GM12878 (cell line): Measurements from ENCODE around the gene FCGBP. TPM values are rescaled to one million over a fixed set of nuclear protein-coding genes. Genes with fewer than 3 reads are reported as not detected.
A peak's percentile ranks its signal among the peaks of the same experiment; 100 is the strongest.
"Not testable (repeated sequence)": the region's sequence is repeated elsewhere in the genome, so short reads cannot be mapped to it uniquely, and the experiment has no call there.

Experiments used
- ATAC-seq: fragments of 200-7000 bp; cut with Tn5 transposase; 3 replicates; pipeline ENCODE4 v1.9.1; 2020; ENCODE audit warnings: mild to moderate bottlenecking, moderate library complexity
- BruUV-seq: library from RNA; stranded (reverse); fragments of 400-500 nt; replicated peaks from 2 replicates; lab custom pipeline; 2021; lab: Mats Ljungman, UMichigan
- CTCF ChIA-PET: fragments of 300-600 bp; sonication (Branson Sonifier 250); formaldehyde crosslinking; extraction: SDS; loops from one replicate; lab custom pipeline; 2021; ENCODE audit warnings: inconsistent platforms; lab: Yijun Ruan, JAX
- POLR2A ChIA-PET: fragments of 350-600 bp; formaldehyde crosslinking; extraction: SDS; loops from one replicate; lab custom pipeline; 2021; ENCODE audit warnings: inconsistent platforms; lab: Charles Lee
- RAD21 ChIA-PET: fragments of 300-600 bp; sonication (Branson Sonifier 250); formaldehyde crosslinking; loops from one replicate; lab custom pipeline; 2023; ENCODE audit warnings: antibody characterized with exemption; ENCODE audit not compliant: unreplicated experiment; lab: Charles Lee
- SMC1A ChIA-PET: fragments of 300-600 bp; sonication (Branson Sonifier 250); formaldehyde crosslinking; loops from one replicate; lab custom pipeline; 2023; ENCODE audit not compliant: unreplicated experiment, uncharacterized antibody; lab: Charles Lee
- DNase-seq: peaks from one replicate; pipeline ENCODE4 v3.0.0-alpha.2; 2011; ENCODE audit warnings: low read depth, low spot score
- FAIRE-seq: peaks from 3 replicates; lab custom pipeline; 2011; peaks lifted over from hg19 to GRCh38; lab: Jason Lieb, UNC
- H2AFZ ChIP-seq: 2 replicates; pipeline ENCODE4 v1.6.0; 2011; ENCODE audit warnings: low read depth, low read length, control low read depth; ENCODE audit not compliant: control insufficient read depth
- H3K27ac ChIP-seq: 2 replicates; pipeline ENCODE4 v1.5.1; 2011; ENCODE audit warnings: control low read depth; ENCODE audit not compliant: control insufficient read depth, insufficient read depth
- H3K27me3 ChIP-seq, 2 experiments: replicated peaks in 1 of 2; 2 replicates each; pipeline versions ENCODE4 v1.6.0 to v1.6.1; 2011; ENCODE audit warnings: low read length in 1 of 2; ENCODE audit not compliant: control insufficient read depth in 2 of 2, insufficient read depth in 2 of 2
- H3K36me3 ChIP-seq, 2 experiments: 2 replicates each; pipeline ENCODE4 v1.5.1; 2011; ENCODE audit warnings: low read length in 1 of 2; ENCODE audit not compliant: control insufficient read depth in 2 of 2, insufficient read depth in 2 of 2
- H3K4me1 ChIP-seq: 2 replicates; pipeline ENCODE4 v1.6.1; 2011; ENCODE audit warnings: mild to moderate bottlenecking, low read length, moderate library complexity, mixed read lengths; ENCODE audit not compliant: control insufficient read depth, insufficient read depth
- H3K4me2 ChIP-seq: 2 replicates; pipeline ENCODE4 v1.6.0; 2011; ENCODE audit warnings: control low read depth; ENCODE audit not compliant: control insufficient read depth, insufficient read depth
- H3K4me3 ChIP-seq: fragments of 200-600 bp; sonication (generic); 2 replicates; pipeline ENCODE4 v1.5.1; 2016
- H3K79me2 ChIP-seq: 2 replicates; pipeline ENCODE4 v1.6.0; 2011; ENCODE audit warnings: low read length; ENCODE audit not compliant: control insufficient read depth, insufficient read depth
- H3K9ac ChIP-seq: 2 replicates; pipeline ENCODE4 v1.8.0; 2011; ENCODE audit warnings: low read length, control low read depth, mixed read lengths; ENCODE audit not compliant: control insufficient read depth, insufficient read depth
- H3K9me3 ChIP-seq: replicated peaks from 3 replicates; pipeline ENCODE4 v1.5.1; 2011; ENCODE audit warnings: mild to moderate bottlenecking, low read length; ENCODE audit not compliant: control insufficient read depth, insufficient read depth
- H4K20me1 ChIP-seq: 2 replicates; pipeline ENCODE4 v1.6.0; 2011; ENCODE audit not compliant: control insufficient read depth, insufficient read depth
- SRF ChIP-seq, 2 experiments: IDR thresholded peaks; 2 replicates each; pipeline ENCODE4 v1.6.1; 2011; ENCODE audit warnings: low read depth in 2 of 2, low read length in 2 of 2, mild to moderate bottlenecking in 1 of 2, moderate library complexity in 1 of 2
- WGBS: methylation state at CpG from one replicate; pipeline ENCODE4 v1.1.6; 2016; ENCODE audit warnings: low lambda C conversion rate; ENCODE audit not compliant: insufficient replicate concordance, insufficient coverage; ENCODE audit errors: missing lambda C conversion rate; 5-methylcytosine and 5-hydroxymethylcytosine counted together
- in situ Hi-C: fragments of 300-500 bp; cut with MboI; formaldehyde crosslinking; loops from 9 replicates; pipeline ENCODE4 v1.14.3; 2018; ENCODE audit warnings: mixed read lengths
- intact Hi-C: fragments of 100-400 bp; cut with micrococcal nuclease; formaldehyde crosslinking; loops from one replicate; pipeline ENCODE4 v1.14.2; 2022; ENCODE audit not compliant: unreplicated experiment
- polyA plus RNA-seq, 11 experiments: library from polyadenylated mRNA; depleted of rRNA in 4 of 11; unstranded in 6 of 11; stranded (reverse) in 5 of 11; fragments of >200 nt; fragmentation: Nextera tagmentation in 4 of 11; fragmentation: Illumina TruSeq in 1 of 11; extraction: Ambion mirVana in 4 of 11; extraction: Trizol in 1 of 11; gene quantifications; 1 replicate in 1 of 11; 2 replicates in 10 of 11; pipeline versions ENCODE4 v1.2.1 to v1.2.3, GENCODE V29; 2011 to 2016; ENCODE audit warnings: inconsistent platforms in 2 of 11, missing spikeins in 2 of 11, low read depth in 1 of 11
- total RNA-seq, 4 experiments: library from RNA; depleted of rRNA in 3 of 4; stranded (reverse); fragments of >200 nt in 3 of 4; fragmentation: Illumina TruSeq in 1 of 4; extraction: Trizol in 1 of 4; gene quantifications; 2 replicates each; pipeline versions ENCODE4 v1.2.1 to v1.2.3, GENCODE V29; 2013 to 2021
- TF ChIP-seq, protein P1 (sequence below): fragments of 450-650 bp; IDR thresholded peaks from 2 replicates; pipeline ENCODE4 v1.6.1; 2018; ENCODE audit warnings: borderline replicate concordance, mild to moderate bottlenecking; ENCODE audit not compliant: partially characterized antibody

The FCGBP gene
- total and polyA plus RNA-seq, 10 of the 15 experiments (the other 5 are each of a cell fraction or from before 2014, with no cell fraction given): 0.02 to 3.2 (median 0.37) TPM; not detected in 2

DNA sequence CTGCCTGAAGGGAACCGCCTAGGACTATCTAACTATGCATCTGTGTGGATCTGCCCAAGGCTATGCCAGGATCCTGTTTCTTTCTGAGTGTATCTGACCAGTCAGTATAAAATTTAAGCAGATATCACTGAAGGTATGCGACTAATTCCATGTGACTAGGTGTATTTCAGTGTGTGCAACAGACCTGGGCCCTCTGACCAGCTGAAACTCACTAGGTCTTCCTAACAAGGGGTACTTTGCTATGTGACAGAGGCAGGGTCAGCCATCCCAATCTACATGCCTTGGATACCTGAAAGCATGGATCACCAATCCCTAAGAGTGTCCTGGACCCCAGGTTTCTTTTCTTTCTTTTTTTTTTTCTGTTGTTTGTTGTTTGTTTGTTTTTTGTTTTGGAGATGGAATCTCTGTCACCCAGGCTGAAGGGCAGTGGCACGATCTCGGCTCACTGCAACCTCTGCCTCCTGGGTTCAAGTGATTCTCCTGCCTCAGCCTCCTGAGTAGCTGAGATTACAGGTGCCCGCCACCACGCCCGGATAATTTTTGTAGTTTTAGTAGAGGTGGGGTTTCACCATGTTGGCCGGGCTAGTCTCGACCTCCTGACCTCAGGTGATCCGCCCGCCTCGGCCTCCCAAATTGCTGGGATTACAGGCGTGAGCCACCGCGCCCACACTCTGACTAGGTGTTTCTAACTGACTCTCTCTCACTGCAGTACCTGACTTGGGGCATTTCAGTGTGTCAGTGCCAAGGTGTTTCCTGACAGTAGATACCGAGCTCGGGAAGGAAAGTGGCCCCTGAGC is 43.5 kb downstream of the FCGBP start:
- 48% methylated on average over 17 of the region's 17 CpGs for WGBS
- DNase-seq (no peak), ATAC-seq (no peak), FAIRE-seq (no peak)
- in situ Hi-C loops (no loop called here), intact Hi-C loops (loop anchor here (10.0 kb wide), 1 partner anchor 84 kb away; the partner anchor contains the start of gene PSMC4)
- no peaks in the 10 kb centered on the region for H3K36me3 ChIP-seq
- no peak overlapping the region for H3K4me3 ChIP-seq
- BruUV-seq: no TSS peak
- ChIA-PET SMC1A (interaction anchor here (1.1 kb wide), 1 partner anchor 80 kb away, joined by 3 read pairs; the partner anchor contains the start of gene PSMC4), RAD21 (no interaction called here), POLR2A (no interaction called here)
- no peaks in the 10 kb centered on the region for H3K79me2 ChIP-seq
- no peaks in the 10 kb centered on the region for H3K9me3 ChIP-seq
- no peaks in the 10 kb centered on the region for H3K4me1 ChIP-seq
- H2AFZ ChIP-seq: no peak overlapping the region
- H3K27me3 ChIP-seq: no peaks in the 10 kb centered on the region; a peak in 1 of 4 replicates
- H3K4me2 ChIP-seq: no peak overlapping the region
- H3K27ac ChIP-seq: no peak overlapping the region
- TF ChIP-seq, protein P1, sequence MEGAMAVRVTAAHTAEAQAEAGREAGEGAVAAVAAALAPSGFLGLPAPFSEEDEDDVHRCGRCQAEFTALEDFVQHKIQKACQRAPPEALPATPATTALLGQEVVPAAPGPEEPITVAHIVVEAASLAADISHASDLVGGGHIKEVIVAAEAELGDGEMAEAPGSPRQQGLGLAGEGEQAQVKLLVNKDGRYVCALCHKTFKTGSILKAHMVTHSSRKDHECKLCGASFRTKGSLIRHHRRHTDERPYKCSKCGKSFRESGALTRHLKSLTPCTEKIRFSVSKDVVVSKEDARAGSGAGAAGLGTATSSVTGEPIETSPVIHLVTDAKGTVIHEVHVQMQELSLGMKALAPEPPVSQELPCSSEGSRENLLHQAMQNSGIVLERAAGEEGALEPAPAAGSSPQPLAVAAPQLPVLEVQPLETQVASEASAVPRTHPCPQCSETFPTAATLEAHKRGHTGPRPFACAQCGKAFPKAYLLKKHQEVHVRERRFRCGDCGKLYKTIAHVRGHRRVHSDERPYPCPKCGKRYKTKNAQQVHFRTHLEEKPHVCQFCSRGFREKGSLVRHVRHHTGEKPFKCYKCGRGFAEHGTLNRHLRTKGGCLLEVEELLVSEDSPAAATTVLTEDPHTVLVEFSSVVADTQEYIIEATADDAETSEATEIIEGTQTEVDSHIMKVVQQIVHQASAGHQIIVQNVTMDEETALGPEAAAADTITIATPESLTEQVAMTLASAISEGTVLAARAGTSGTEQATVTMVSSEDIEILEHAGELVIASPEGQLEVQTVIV: peak; percentile 23
- TF ChIP-seq SRF (IDR thresholded peaks at IDR 0.05; ENCODE audit: low read depth in 2 of 2, low read length in 2 of 2): no peak
- TF ChIP-seq, all 136 proteins: peak for 1
- CTCF ChIA-PET: interaction anchor here (0.9 kb wide), 1 partner anchor 79 kb away, joined by 4 read pairs; no protein-coding TSS in a partner anchor
- Histone ChIP-seq H3K9ac (no peak overlapping the region), H4K20me1 (no peaks in the 10 kb centered on the region)

DNA sequence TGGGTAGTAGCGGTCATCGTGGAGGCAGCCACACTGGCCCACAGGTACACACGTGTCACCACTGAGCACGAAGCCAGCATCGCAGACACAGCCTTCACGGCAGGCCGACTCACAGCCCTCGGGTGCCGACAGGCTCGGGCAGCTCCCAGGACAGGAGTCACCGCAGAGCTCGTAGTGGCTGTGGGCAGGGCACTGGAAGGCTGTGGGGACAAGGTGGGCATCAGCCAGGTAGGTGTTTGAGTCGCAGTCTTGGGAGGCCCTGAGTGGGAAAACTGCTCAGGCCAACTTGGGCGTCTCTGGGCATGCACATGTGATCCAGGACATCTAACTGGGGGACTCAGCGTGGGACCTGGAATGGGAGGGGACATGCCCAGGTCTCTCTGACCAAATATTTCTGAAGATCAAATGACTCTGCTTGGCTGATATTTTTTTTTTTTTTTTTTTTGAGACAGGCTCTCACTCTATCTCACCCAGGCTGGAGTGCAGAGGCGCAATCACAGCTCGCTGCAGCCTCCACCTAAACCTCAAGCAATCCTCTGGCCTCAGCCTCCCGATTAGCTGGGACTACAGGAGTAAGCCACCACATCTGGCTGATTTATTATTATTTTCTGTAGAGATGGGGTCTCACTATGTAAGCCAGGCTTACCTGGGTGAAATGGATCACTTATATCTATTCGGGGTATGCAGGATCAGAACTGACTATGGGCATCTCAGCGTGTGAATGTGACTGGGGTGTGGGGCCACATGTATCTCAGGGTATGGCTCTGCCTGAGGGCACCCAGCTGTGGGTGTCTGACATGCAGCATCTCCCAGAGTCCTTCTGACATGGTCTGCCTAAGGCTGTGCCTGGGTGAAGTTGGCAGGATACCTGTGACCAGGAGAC is 44.3 kb downstream of the FCGBP start:
- RAD21 ChIA-PET, FAIRE-seq, H3K27ac ChIP-seq, H3K4me2 ChIP-seq, H2AFZ ChIP-seq, ATAC-seq, DNase-seq, BruUV-seq, H3K4me3 ChIP-seq, H4K20me1 ChIP-seq, in situ Hi-C loops, H3K9ac ChIP-seq, POLR2A ChIA-PET, H3K27me3 ChIP-seq, H3K79me2 ChIP-seq, H3K36me3 ChIP-seq, H3K9me3 ChIP-seq, H3K4me1 ChIP-seq: not testable (repeated sequence)
- ChIA-PET CTCF (interaction anchor here (0.9 kb wide), 1 partner anchor 80 kb away, joined by 4 read pairs; no protein-coding TSS in a partner anchor), SMC1A (interaction anchor here (1.1 kb wide), 1 partner anchor 81 kb away, joined by 3 read pairs; the partner anchor contains the start of gene PSMC4)
- intact Hi-C loops: loop anchor here (10.0 kb wide), 1 partner anchor 85 kb away; the partner anchor contains the start of gene PSMC4
- WGBS: 56% methylated on average over 18 of the region's 20 CpGs

DNA sequence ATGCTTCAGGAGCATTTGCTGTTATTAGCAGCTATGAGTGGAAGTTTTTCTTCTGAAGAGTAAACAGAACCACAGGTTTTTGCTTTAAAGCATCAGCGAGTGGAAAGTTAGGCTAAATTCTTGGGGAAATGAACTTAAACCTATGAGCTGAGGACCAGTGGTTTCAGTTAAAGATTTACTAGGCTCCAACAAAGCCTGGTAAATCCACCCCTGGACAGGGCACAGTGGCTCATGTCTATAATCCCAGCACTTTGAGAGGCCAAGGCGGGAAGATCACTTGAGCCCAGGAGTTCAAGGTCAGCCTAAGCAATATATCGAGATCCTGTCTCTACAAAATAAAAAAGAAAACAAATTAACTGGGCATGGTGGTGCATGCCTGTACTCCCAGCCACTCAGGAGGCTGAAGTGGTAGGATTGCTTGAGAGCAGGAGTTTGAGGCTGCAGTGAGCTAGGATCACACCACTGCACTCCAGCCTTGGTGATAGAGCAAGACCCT is 46.9 kb downstream of the FCGBP start:
- H4K20me1 ChIP-seq, H3K27ac ChIP-seq, H3K27me3 ChIP-seq, H3K4me2 ChIP-seq, H3K4me1 ChIP-seq, H3K4me3 ChIP-seq, intact Hi-C loops, FAIRE-seq, SMC1A ChIA-PET, H3K79me2 ChIP-seq, CTCF ChIA-PET, in situ Hi-C loops, DNase-seq, H2AFZ ChIP-seq, POLR2A ChIA-PET, H3K9me3 ChIP-seq, H3K9ac ChIP-seq, H3K36me3 ChIP-seq, ATAC-seq, RAD21 ChIA-PET, BruUV-seq: not testable (repeated sequence)
- WGBS: 31% methylated on average over 2 of the region's 3 CpGs
